Medulla oblongata (tissue), 1 donor: ENCODE data around the gene MALRD1.
"Not testable (repeated sequence)": the region's sequence is repeated elsewhere in the genome, so short reads cannot be mapped to it uniquely, and the experiment has no call there.

Experiments
- DNase-seq: peaks from one replicate; pipeline ENCODE4 v3.0.0-alpha.2; 2015; ENCODE audit errors: extremely low spot score

Gene MALRD1

DNA sequence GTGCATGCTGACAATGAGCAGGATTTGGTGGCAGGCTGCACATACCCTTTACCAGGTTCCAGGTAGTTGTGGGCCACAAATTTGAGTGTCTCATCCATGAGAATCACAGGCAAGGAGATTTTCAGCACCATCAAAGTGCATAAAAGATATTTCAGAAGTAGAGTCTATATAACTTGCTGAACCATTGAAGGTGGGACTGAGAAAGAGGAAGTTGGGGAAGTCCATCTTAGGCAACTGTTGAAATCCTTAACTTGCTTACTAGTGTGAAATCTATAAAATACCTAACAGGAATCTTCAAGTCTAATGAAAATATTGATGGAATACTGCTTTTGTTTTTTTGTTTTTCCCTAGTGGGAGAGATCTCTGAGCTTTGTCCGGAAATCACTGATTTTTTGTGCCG lies 442.6 kb downstream of the MALRD1 start:
- DNase-seq = no peak

DNA sequence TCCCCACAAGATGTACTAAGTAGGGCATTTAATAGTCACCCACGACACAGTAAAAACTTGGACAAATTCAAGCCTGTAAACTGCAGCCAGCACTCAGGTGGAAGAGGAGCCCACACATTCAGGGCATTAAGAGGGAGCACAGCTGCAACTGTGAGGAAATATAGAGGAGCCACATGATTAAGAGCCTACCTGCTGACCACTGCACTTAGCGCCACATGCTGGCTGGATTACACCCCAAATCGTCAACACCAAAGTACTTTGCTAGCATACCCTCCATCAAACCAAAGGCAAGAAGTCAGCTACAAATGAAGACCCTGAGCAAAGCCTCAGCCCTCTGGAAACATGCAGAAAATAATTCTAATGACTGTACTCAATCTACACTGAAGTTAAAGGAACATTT lies 445.3 kb downstream of the MALRD1 start:
- DNase-seq = no peak

DNA sequence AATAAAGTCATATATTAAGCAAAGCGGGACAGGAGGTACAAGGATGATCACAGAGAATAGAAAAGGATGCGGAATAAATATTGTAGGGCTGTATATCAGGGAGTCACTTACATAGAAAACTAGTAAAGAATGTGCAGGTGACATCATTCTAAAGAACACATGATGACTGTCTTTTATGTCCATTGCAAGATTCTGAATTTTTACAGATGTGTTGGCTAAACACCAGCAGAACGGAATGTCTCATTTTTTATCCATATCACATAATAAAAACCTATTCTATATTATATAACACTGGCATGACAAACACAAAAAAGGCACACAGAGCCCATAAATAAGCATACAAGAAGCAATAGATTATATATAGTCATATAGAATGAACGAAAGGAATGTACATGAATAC lies 448.4 kb downstream of the MALRD1 start:
- DNase-seq = no peak

DNA sequence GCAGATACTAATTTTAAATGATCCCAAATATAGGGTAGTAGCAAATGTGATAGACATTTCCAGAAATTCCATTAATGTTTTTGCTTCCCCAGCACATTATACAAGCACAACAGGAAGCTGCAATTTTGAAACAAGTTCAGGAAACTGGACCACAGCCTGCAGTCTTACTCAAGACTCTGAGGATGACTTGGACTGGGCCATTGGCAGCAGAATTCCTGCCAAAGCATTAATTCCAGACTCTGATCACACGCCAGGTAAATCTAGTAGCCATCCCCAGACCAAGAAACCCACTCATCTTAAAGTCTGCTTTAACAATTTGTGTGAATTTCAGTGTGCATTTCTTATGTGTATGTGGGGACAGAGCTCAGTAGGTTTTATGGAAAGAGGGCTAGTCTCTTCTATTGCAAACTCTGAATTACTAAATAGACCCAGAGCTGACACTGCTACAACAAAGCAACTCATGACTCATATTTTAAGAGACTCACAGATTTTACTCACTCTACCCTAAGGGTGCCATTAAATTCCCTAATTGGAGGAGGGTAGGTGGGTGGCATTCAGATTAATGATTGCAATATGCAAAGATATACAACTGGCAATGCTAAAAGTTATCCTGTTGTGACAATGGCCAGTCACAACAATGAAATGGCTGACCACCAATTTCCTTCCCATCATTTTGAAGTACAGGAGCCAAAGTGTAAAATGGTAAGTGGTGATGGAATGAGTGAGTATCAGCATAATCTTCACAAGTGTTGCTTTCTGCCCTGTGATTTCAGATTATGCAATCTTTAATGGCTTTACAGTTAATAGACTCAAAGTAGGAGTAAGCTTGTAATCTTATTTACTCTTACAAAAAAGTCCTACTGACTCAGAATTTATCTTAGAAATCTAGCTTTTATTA lies 450.0 kb downstream of the MALRD1 start:
- DNase-seq = no peak

DNA sequence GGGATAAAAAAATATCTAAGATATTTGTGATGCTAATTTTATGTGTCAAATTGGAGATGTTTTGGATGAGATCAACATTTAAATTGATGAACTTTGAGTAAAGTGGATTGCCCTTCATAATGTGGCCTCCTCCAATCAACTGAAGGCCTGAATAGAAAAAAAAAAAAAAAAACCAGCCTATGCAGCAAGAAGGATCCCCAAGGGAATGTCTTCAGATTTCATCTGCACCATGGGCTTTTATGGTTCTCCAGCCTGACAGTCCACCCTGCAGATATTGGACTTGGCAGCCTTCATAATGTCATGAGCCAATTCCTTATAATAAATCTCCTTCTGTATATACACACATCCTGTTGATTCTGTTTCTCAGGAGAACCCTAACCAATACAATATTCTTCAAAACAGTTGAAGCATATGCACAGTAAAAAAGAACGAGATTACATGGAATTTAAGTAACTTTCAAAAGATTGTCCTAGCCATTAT lies 450.7 kb downstream of the MALRD1 start:
- no peak for DNase-seq

DNA sequence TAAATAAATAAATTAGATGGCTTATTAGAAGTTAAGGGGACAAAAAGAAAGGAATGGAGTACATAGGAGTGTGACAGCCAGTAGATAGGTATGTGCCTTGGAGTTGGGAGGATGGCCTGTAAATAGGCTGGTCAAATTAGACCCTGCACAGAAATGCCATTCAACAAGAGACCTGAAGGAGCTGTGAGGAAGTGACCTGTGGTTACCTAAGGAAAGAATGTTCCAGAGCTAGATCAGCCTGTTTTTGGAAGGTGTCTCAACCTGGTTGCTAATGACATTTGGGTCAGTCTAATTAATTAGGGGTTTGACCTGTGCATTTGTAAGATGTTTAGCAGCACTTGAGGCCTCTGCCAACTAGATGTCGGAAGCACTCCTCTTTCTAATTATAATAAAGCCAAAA lies 452.4 kb downstream of the MALRD1 start:
- DNase-seq = no peak

DNA sequence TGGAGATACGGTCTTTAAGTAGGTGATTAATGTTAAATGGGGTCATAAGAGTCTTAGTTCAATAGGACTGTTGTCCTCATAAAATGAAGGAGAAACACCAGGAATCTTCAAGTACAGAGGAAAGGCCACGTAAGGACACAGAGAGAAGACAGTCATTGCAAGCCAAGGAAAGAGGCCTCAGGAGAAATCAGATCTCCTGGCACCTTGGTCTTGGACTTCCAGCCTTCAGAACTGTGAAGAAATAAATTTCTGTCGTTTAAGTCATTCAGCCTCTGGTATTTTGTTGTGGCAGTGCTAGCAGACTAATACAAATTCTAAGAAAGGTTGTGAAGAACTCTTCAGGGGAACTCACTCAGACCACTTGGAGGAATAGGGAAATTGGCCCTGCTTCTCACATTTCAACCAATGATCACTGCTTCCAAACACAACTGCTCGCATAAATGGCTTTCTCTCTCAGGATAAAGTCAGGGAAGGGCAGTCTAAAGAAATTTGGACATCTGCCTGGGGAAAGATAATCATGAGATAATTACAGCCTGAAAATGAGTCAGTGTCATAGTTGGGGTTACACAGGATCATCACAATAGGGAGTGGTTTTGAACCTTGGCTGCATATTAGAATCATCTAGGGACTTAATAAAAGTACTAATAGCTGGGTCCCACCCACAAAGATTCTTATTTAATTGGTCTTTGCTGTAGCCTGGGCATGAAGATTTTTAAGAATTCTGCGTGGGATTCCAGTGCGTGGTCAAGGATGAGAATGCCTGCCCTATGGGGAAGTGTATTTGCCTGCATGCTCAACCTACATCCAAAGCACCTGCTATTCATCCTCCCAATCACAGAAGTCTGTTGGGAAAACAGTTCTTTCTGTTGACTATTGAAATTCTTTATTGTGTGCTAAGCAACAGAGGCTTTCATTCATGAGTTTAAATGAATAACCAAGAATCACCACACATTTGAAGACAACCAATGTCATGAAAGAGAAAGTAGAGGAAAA lies 457.0 kb downstream of the MALRD1 start:
- DNase-seq = no peak

DNA sequence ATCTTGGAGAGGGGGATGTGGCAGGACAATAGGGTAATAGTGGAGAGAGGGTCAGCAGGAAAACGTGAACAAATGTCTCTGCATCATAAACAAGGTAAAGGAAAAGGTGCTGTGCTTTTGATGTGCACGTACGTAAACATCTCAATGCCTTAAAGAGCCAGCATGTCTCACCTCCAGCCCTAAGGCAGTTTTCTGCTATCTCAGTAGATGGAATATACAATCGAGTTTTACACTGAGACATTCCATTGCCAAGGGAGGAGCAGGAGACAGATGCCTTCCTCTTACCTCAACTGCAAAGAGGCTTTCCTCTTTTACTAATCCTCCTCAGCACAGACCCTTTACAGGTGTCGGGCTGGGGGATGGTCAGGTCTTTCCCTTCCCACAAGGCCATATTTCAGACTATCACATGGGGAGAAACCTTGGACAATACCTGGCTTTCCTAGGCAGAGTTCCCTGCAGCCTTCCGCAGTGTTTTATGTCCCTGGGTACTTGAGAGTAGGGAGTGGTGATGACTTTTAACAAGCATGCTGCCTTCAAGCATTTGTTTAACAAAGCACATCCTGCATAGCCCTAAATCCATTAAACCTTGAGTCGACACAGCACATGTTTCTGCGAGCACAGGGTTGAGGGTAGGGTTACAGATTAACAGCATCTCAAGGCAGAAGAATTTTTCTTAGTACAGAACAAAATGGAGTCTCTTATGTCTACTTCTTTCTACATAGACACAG lies 461.6 kb downstream of the MALRD1 start:
- not testable (repeated sequence) for DNase-seq

DNA sequence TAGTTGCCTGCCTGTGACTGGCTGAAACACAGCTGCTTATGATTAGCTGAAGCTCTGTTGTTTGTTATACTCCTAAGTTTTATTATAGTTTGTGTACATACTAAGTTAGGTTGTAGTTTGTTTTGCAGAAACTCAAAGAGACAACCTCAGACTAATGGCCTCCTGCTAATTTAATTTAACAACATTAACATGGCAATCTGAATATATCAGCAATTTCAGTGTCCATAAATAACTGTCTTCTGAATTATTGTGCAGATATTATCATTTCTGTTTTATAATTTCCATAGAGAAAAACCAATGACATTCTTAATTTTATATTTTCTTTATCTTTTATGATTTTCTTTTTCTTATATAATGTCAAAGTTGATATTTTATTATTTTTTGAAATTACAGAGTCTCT lies 469.5 kb downstream of the MALRD1 start:
- no peak for DNase-seq

DNA sequence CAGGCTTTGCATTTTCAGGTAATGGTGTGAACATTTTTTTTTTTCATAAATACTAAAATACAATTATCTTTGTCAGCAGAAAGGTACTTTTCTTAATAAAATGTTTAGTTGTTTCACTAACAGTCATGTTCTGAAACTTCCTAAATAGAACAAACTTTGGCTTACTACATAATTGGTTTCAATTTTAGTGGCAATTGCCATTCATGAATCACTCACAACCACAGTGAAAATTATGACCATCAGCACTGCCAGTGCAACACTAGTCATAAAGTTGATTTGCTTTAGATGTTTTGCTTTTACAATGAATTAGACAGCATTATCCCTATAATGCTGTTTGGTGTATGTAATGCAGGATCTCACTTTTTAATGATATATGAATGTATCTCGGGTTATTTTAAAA lies 470.0 kb downstream of the MALRD1 start:
- no peak for DNase-seq

DNA sequence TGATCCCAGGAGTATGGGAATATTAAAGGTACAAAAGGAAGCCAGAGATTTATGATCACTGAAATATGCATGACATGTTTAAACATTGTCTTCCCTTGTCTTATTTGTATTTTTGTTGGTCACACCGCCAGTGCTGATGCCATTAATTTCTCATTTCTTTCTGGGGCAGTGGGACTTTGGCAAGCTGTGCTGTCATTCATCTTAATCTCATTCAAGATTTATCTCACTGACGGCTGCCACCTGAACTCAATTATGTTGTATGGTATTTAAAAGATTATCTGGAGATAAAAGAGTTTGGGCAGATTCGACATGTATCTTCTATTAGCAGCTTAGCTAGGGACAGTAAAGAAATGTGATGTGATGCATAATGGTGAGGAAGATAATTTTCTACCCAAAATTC lies 482.7 kb downstream of the MALRD1 start:
- no peak for DNase-seq

DNA sequence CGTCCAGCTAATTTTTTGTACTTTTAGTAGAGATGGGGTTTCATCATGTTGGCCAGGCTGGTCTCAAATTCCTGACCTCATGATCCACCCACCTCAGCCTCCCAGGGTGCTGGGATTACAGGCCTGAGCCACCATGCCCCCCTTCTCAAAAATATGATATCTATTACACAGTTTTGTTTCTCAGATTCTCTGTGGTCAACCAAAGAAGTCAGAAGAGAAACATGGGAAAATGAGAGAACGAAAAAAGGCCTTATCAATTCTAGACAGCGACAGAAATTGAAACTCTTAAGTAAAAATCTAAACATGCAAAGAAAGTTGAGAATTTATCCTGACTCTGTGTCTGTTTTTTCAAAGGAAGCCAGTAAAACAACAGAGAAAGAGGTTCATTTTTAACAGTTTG lies 483.8 kb downstream of the MALRD1 start:
- no peak for DNase-seq

DNA sequence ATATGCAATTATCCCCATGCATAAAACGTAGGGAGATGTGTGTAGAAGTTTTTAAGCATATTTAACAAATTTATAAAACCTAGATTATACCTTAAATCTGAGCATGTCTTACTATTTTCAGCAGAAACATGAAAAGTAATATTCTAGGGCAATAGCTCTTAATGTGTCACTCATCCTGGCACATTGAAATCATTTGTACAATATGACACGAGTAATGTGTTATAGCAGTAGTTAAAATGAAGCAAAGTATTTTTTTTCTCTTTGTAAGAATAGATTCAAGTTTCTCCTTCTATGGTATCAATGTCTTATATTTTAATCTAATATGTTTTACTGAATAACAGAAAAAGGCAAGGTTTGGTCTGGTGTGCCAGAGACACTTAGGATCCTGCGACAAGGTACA lies 492.7 kb downstream of the MALRD1 start:
- no peak for DNase-seq

DNA sequence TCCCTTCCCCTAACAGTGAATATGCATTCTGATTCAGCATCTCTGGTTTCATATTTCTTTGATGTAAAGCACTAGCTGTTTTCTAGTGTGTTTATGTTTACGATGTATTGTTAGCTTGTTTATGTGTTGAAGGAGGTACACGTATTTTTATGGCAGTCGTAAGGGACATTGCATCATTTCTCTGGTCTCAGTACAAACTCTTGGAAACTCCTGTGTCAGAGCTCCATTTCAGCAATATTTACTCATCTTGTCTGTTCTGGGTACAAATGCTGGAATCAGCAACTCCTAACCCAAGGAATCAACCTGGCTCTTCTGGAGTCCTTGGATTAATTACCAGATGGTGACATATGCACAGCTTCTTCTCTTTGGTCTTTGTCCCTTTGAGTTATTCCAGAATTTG lies 497.6 kb downstream of the MALRD1 start:
- DNase-seq = no peak

DNA sequence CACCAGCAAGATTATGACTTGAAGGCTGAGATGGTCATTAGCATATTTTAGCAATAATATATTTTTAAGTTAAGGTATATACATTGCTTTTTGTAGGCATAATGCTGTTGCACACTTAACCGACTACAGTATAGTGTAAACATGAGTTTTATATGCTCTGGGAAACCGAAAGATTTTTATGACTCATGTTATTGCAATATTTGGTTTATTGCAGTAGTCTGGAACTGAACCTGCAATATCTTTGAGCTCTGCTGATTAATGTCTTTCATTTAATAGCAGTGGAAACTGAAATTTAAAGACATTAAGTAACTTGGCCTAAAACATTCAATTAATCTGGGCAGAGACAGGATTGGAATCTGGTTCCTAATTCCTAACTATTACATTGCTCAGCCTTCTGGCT lies 500.9 kb downstream of the MALRD1 start:
- no peak for DNase-seq

DNA sequence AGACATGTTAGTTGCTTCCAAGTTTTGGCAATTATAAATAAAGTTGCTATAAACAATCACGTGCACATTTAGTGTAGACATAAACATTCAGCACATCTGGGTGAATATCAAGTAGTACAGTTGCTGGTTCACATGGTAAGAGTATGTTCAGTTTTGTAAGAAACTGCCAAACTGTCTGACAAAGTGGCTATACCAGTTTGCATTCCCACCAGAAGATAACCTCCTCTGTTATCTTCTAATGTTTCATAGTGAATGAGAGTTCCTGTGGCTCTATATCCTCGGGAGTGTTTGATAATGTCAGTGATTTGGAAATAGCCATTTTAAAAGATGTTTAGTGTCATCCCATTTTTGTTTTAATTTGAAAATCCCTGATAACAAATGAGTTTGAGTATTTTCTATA lies 508.1 kb downstream of the MALRD1 start:
- no peak for DNase-seq

DNA sequence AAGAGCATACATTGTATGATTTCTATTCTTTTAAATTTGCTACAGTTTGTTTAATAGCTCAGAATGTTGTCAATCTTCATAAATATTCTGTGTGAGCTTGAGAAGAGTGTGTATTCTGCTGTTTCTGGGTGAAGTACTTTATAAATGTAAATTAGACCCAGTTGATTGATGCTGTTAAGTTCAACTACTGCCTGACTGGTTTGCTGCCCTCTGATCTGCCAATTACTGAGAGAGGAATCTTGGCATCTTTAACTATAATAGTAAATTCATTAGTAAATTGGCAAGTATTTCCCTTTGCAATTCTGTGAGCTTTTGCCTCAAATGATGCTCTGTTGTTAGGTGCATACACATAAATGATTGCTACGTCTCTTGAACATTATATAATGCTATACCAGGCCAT lies 512.6 kb downstream of the MALRD1 start:
- no peak for DNase-seq

DNA sequence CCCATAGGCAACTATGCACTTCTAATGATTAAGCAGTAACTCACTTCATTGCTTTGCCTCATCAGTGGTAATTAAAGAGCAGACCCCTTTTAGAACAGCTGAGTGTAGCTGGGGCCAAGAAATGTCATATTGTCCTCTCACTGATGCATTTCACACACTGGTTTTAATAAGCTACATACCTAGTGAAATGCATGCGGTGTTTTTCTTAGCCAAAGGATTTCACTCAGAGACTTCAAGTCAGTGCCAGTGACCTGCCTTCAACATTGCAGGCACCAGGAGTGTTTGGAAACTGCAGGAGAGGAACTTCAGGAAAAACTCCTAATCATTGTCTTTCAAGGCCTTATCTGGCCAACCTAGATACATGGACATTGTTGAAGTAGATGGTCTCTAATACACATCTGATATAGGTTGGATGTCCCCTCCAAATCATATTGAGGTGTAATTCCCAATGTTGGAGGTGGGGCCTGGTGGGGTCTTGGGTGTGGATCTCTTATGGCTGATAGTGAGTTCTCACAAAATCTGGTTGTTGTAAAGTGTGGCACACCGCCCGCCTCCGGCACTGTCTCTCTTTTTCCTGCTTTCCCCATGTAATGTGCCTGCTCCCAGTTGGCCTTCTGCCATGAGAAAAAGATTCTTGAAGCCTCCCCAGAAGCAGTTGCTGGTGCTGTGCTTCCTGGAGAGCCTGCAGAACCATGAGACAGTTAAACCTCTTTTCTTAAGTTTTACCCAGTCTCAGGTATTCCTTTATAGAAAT lies 515.0 kb downstream of the MALRD1 start:
- peak; percentile 9 for DNase-seq

DNA sequence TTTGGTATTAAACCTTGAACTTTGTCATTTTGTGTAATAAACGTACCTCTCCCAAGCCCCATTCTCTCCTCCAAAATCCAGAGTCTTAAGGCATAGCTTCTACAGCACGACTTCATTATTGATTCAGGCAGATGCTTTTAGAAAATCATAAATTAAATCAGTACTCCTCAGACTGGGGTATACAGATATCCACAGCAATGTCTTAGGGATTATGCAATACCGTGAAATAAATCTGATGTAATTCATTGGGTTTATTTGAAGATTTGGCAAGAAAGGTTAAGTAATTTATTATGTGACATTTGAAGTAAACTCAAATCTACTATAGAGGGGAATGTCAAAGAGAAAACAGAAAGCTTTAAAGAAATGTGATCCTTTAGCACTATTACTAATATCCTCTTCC lies 521.5 kb downstream of the MALRD1 start:
- no peak for DNase-seq

DNA sequence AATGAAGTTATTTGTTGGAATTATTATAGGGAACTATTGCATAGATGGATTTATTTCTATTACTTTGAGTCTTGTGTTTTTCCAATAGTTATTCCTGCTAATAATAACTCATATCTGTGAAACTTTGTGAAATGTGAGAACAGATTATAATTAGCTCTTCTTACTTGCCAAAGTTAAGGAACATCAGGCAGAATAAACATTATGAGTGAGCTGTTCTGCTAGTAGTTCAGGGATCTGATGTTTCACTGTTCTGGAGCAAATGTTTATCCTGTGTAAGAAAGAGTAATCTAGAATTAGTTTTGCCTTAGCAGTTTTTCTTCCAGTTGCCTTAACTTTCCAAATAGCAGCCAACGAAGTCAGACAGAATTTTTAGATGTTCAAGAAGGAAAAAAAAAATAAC lies 522.4 kb downstream of the MALRD1 start:
- DNase-seq = no peak

DNA sequence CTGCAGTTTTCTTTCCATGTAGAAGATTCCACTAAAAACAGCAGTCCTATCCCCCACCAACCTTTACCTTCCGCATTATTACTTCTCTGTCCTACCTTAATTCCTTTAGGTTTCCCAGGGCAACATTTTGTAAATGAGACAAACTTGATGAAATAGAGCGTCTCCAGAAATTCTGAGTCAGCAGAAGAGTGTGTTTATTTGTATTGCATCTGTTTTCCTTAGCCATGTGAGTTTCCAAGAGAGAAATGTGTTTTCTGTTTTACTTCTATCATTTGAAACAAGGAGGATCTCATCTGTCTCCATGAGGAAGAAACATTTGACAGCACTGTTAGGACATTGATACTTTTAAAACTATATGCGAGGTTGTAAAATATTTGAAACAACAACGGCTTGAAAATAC lies 523.5 kb downstream of the MALRD1 start:
- DNase-seq = no peak
